ENCODE data around the gene STPG4. TPM values are rescaled to one million over a fixed set of nuclear protein-coding genes. Genes with fewer than 3 reads are reported as not detected.
A peak's percentile ranks its signal among the peaks of the same experiment; 100 is the strongest.
"Not testable (repeated sequence)": the region's sequence is repeated elsewhere in the genome, so short reads cannot be mapped to it uniquely, and the experiment has no call there.

Gene STPG4
- total RNA-seq, 1 donor from 2014 or later = not detected

GRCh38 chr2:47173986-47174732 lies 19.1 kb upstream of the STPG4 start:
- Histone ChIP-seq H3K36me3 (peaks cover 16% of the 10 kb centered on the region), H3K9me3 (replicated peaks) (no peaks in the 10 kb centered on the region), H3K27ac (replicated peaks) (peak overlapping the region; percentile 99), H3K27me3 (ENCODE audit: low read depth) (no peaks in the 10 kb centered on the region), H3K4me3 (peak overlapping the region; percentile 96), H3K4me1 (peaks cover 75% of the 10 kb centered on the region)
- no peak for DNase-seq
- TF ChIP-seq CTCF (IDR thresholded peaks at IDR 0.05; ENCODE audit: borderline replicate concordance) = no peak
- intact Hi-C loops (cut with micrococcal nuclease) = no loop called here

- peak overlapping the region; percentile 99 for H3K27ac ChIP-seq (replicated peaks)
- intact Hi-C loops (cut with micrococcal nuclease) = no loop called here
- TF ChIP-seq CTCF (IDR thresholded peaks at IDR 0.05; ENCODE audit: borderline replicate concordance) = no peak
- no peak for DNase-seq
- peak overlapping the region; percentile 96 for H3K4me3 ChIP-seq
- H3K27me3 ChIP-seq (ENCODE audit: low read depth) = no peaks in the 10 kb centered on the region
- H3K36me3 ChIP-seq = peaks cover 26% of the 10 kb centered on the region
- H3K4me1 ChIP-seq = peaks cover 85% of the 10 kb centered on the region
- no peaks in the 10 kb centered on the region for H3K9me3 ChIP-seq (replicated peaks)
Measured at GRCh38 chr2:47172922-47173695, 18.0 kb upstream of the STPG4 start.

- no peak for DNase-seq
- H3K36me3 ChIP-seq = peaks cover 32% of the 10 kb centered on the region
- H3K4me3 ChIP-seq = peak overlapping the region; percentile 96
- intact Hi-C loops (cut with micrococcal nuclease) = no loop called here
- no peak for TF ChIP-seq CTCF (IDR thresholded peaks at IDR 0.05; ENCODE audit: borderline replicate concordance)
- H3K4me1 ChIP-seq = peaks cover 89% of the 10 kb centered on the region
- H3K27ac ChIP-seq (replicated peaks) = peak overlapping the region; percentile 99
- no peaks in the 10 kb centered on the region for H3K27me3 ChIP-seq (ENCODE audit: low read depth)
- no peaks in the 10 kb centered on the region for H3K9me3 ChIP-seq (replicated peaks)
Measured at GRCh38 chr2:47172156-47172921, 17.2 kb upstream of the STPG4 start.

- intact Hi-C loops (cut with micrococcal nuclease) = no loop called here
- Histone ChIP-seq H3K9me3 (replicated peaks) (no peaks in the 10 kb centered on the region), H3K4me1 (peaks cover 98% of the 10 kb centered on the region), H3K4me3 (peak overlapping the region; percentile 96), H3K27ac (replicated peaks) (peak overlapping the region; percentile 18), H3K36me3 (peaks cover 51% of the 10 kb centered on the region), H3K27me3 (ENCODE audit: low read depth) (no peaks in the 10 kb centered on the region)
- DNase-seq = no peak
- TF ChIP-seq CTCF (IDR thresholded peaks at IDR 0.05; ENCODE audit: borderline replicate concordance) = no peak
Measured at GRCh38 chr2:47169784-47170183, 14.7 kb upstream of the STPG4 start.

- H3K4me1 ChIP-seq = peaks cover 89% of the 10 kb centered on the region
- H3K27me3 ChIP-seq (ENCODE audit: low read depth); intact Hi-C loops (cut with micrococcal nuclease); DNase-seq; H3K9me3 ChIP-seq (replicated peaks); H3K4me3 ChIP-seq: not testable (repeated sequence)
- peaks cover 52% of the 10 kb centered on the region for H3K36me3 ChIP-seq
- H3K27ac ChIP-seq (replicated peaks) = peak overlapping the region; percentile 5
Measured at GRCh38 chr2:47168895-47169294, 13.8 kb upstream of the STPG4 start.

All from left ventricle myocardium inferior (tissue), 1 donor.